Measurements from ENCODE around the gene C19orf67. TPM values are rescaled to one million over a fixed set of nuclear protein-coding genes. Genes with fewer than 3 reads are reported as not detected.

The C19orf67 gene
- total and polyA plus RNA-seq, 8 donors = not detected

GRCh38 chr19:14117668-14118164, 32.1 kb upstream of the C19orf67 start, which contains the start of gene PRKACA:
PRKACA (minus strand) TSS chr19:14117762; CDS start chr19:14117547, 215 bp downstream.
- H3K4me1 ChIP-seq = peaks cover 21 to 42% (median 23%) of the 10 kb centered on the region in 3 donors
- no peak for TF ChIP-seq CTCF (IDR thresholded peaks at IDR 0.05)
- DNase-seq (peak; percentile 98 to 100 (median 99)), FAIRE-seq (no peak), ATAC-seq (peak; percentile 91 to 94 (median 91))
- H3K9me3 ChIP-seq = no peaks in the 10 kb centered on the region
- H3K4me3 ChIP-seq = peak within 1 kb of the TSS; percentile 79 to 92 (median 86)
- WGBS, 2 donors = 1% methylated on average over 36 to 67 of the region's 67 CpGs
- H3K36me3 ChIP-seq = no peaks in the 10 kb centered on the region
- peak within 1 kb of the TSS; percentile 89 to 97 (median 95) for H3K27ac ChIP-seq
- H3K27me3 ChIP-seq = no peaks in the 10 kb centered on the region
- intact Hi-C loops (cut with DNase I) = no loop called here

- Histone ChIP-seq H3K4me3 (peak overlapping the region; percentile 79 to 92 (median 86)), H3K27me3 (no peaks in the 10 kb centered on the region), H3K36me3 (no peaks in the 10 kb centered on the region), H3K4me1 (peaks cover 25 to 43% (median 25%) of the 10 kb centered on the region in 3 donors), H3K27ac (no peak overlapping the region), H3K9me3 (no peaks in the 10 kb centered on the region)
- WGBS, 2 donors = 1% methylated on average over 11 to 33 of the region's 33 CpGs
- intact Hi-C loops (cut with DNase I) = no loop called here
- ATAC-seq (no peak), FAIRE-seq (no peak), DNase-seq (peak; percentile 47 to 85 (median 62))
- no peak for TF ChIP-seq CTCF (IDR thresholded peaks at IDR 0.05)
Measured at GRCh38 chr19:14116918-14117578, 31.5 kb upstream of the C19orf67 start.

GRCh38 chr19:14116525-14116917, 30.9 kb upstream of the C19orf67 start:
- FAIRE-seq (no peak), DNase-seq (no peak), ATAC-seq (no peak)
- TF ChIP-seq CTCF (IDR thresholded peaks at IDR 0.05) = no peak
- H3K4me1 ChIP-seq = peaks cover 25 to 43% (median 25%) of the 10 kb centered on the region in 3 donors
- peak overlapping the region; percentile 79 to 92 (median 86) for H3K4me3 ChIP-seq
- H3K27ac ChIP-seq = no peak overlapping the region
- intact Hi-C loops (cut with DNase I) = no loop called here
- 7 to 14% methylated on average over 6 of the region's 6 CpGs for WGBS, 2 donors
- no peaks in the 10 kb centered on the region for H3K36me3 ChIP-seq
- H3K27me3 ChIP-seq = no peaks in the 10 kb centered on the region
- H3K9me3 ChIP-seq = no peaks in the 10 kb centered on the region

- H3K27ac ChIP-seq = no peak overlapping the region
- no peak for FAIRE-seq
- 60 to 63% methylated on average over 5 of the region's 5 CpGs for WGBS, 2 donors
- TF ChIP-seq CTCF (IDR thresholded peaks at IDR 0.05) = no peak
- intact Hi-C loops (cut with DNase I) = no loop called here
- no peaks in the 10 kb centered on the region for H3K27me3 ChIP-seq
- H3K9me3 ChIP-seq = no peaks in the 10 kb centered on the region
- peaks cover 25 to 43% (median 25%) of the 10 kb centered on the region in 3 donors for H3K4me1 ChIP-seq
- DNase-seq = no peak
- ATAC-seq = no peak
- H3K36me3 ChIP-seq = no peaks in the 10 kb centered on the region
- H3K4me3 ChIP-seq = no peak overlapping the region
Measured at GRCh38 chr19:14115756-14116155, 30.2 kb upstream of the C19orf67 start.

- no peak for FAIRE-seq
- Histone ChIP-seq H3K27ac (no peak overlapping the region), H3K4me1 (peaks cover 25 to 43% (median 25%) of the 10 kb centered on the region in 3 donors), H3K9me3 (no peaks in the 10 kb centered on the region), H3K4me3 (no peak overlapping the region), H3K36me3 (no peaks in the 10 kb centered on the region), H3K27me3 (no peaks in the 10 kb centered on the region)
- no peak for ATAC-seq
- TF ChIP-seq CTCF (IDR thresholded peaks at IDR 0.05) = peak in 3 of 4 donors; percentile 40 to 51 (median 45)
- peak in 5 of 6 donors; percentile 49 to 80 (median 61) for DNase-seq
- intact Hi-C loops (cut with DNase I) = no loop called here
- WGBS, 2 donors = 41 to 47% methylated on average over 9 of the region's 9 CpGs
Measured at GRCh38 chr19:14114854-14115253, 29.3 kb upstream of the C19orf67 start.

Measured in pancreas (tissue), 10 donors.